Neuron (in vitro differentiated cells): ENCODE measurements around the gene ASXL2.
"Not testable (repeated sequence)": the region's sequence is repeated elsewhere in the genome, so short reads cannot be mapped to it uniquely, and the experiment has no call there.

Experiments used
- H2AFZ ChIP-seq: one replicate; pipeline ENCODE4 v1.6.1; 2013; ENCODE audit warnings: low read depth, mild to moderate bottlenecking, inconsistent platforms, low read length, moderate library complexity
- H3K27me3 ChIP-seq: one replicate; pipeline ENCODE4 v1.6.1; 2013; ENCODE audit warnings: low read length; ENCODE audit not compliant: insufficient read depth
- H3K36me3 ChIP-seq: one replicate; pipeline ENCODE4 v1.6.1; 2013; ENCODE audit warnings: low read length; ENCODE audit not compliant: insufficient read depth
- H3K4me1 ChIP-seq: one replicate; pipeline ENCODE4 v1.6.1; 2013; ENCODE audit warnings: low read length; ENCODE audit not compliant: insufficient read depth
- H3K4me3 ChIP-seq: 2 replicates; pipeline ENCODE4 v1.5.1; 2013; ENCODE audit warnings: mild to moderate bottlenecking, low read length, moderate library complexity
- H3K9me3 ChIP-seq: one replicate; pipeline ENCODE4 v1.6.1; 2013; ENCODE audit warnings: low read length

The ASXL2 gene

GRCh38 chr2:25722224-25722623, 156.1 kb downstream of the ASXL2 start:
- Histone ChIP-seq H3K36me3 (no peaks in the 10 kb centered on the region), H3K4me3 (no peak overlapping the region), H3K9me3 (no peaks in the 10 kb centered on the region), H3K27me3 (no peaks in the 10 kb centered on the region), H2AFZ (no peak overlapping the region), H3K4me1 (peaks cover 15% of the 10 kb centered on the region)

- Histone ChIP-seq H3K4me3 (no peak overlapping the region), H3K9me3 (no peaks in the 10 kb centered on the region), H2AFZ (no peak overlapping the region), H3K36me3 (no peaks in the 10 kb centered on the region), H3K4me1 (peaks cover 15% of the 10 kb centered on the region), H3K27me3 (no peaks in the 10 kb centered on the region)
These were observed 157.7 kb downstream of the ASXL2 start for GRCh38 chr2:25720575-25720974.

- Histone ChIP-seq H3K36me3 (no peaks in the 10 kb centered on the region), H3K4me3 (no peak overlapping the region), H3K27me3 (no peaks in the 10 kb centered on the region), H3K9me3 (peaks cover 2% of the 10 kb centered on the region), H2AFZ (no peak overlapping the region), H3K4me1 (no peaks in the 10 kb centered on the region)
These were observed 163.5 kb downstream of the ASXL2 start for GRCh38 chr2:25714740-25715139.

GRCh38 chr2:25712455-25712854, 165.8 kb downstream of the ASXL2 start:
- no peak overlapping the region for H2AFZ ChIP-seq

GRCh38 chr2:25711675-25712354, 166.5 kb downstream of the ASXL2 start:
- Histone ChIP-seq H3K27me3 (no peaks in the 10 kb centered on the region), H3K36me3 (no peaks in the 10 kb centered on the region), H3K9me3 (peaks cover 2% of the 10 kb centered on the region), H3K4me1 (no peaks in the 10 kb centered on the region), H2AFZ (no peak overlapping the region), H3K4me3 (no peak overlapping the region)

More at GRCh38 chr2:25712455-25712854, 165.8 kb downstream of the ASXL2 start:
- no peaks in the 10 kb centered on the region for H3K27me3 ChIP-seq
- no peaks in the 10 kb centered on the region for H3K36me3 ChIP-seq
- peaks cover 2% of the 10 kb centered on the region for H3K9me3 ChIP-seq
- no peak overlapping the region for H3K4me3 ChIP-seq
- H3K4me1 ChIP-seq: no peaks in the 10 kb centered on the region

- Histone ChIP-seq H3K4me1 (no peaks in the 10 kb centered on the region), H2AFZ (no peak overlapping the region), H3K27me3 (no peaks in the 10 kb centered on the region), H3K36me3 (no peaks in the 10 kb centered on the region), H3K4me3 (no peak overlapping the region), H3K9me3 (peaks cover 2% of the 10 kb centered on the region)
These were observed 167.5 kb downstream of the ASXL2 start for GRCh38 chr2:25710750-25711149.

GRCh38 chr2:25709349-25709748, 168.9 kb downstream of the ASXL2 start:
- Histone ChIP-seq H3K4me3 (no peak overlapping the region), H2AFZ (no peak overlapping the region), H3K9me3 (peaks cover 2% of the 10 kb centered on the region), H3K4me1 (no peaks in the 10 kb centered on the region), H3K27me3 (no peaks in the 10 kb centered on the region), H3K36me3 (no peaks in the 10 kb centered on the region)

- Histone ChIP-seq H2AFZ (no peak overlapping the region), H3K4me3 (no peak overlapping the region), H3K9me3 (peaks cover 2% of the 10 kb centered on the region), H3K36me3 (no peaks in the 10 kb centered on the region), H3K4me1 (no peaks in the 10 kb centered on the region), H3K27me3 (no peaks in the 10 kb centered on the region)
These were observed 170.2 kb downstream of the ASXL2 start for GRCh38 chr2:25707927-25708590.

GRCh38 chr2:25705575-25705974, 172.7 kb downstream of the ASXL2 start:
- H3K27me3 ChIP-seq, H3K4me1 ChIP-seq, H3K4me3 ChIP-seq, H3K36me3 ChIP-seq, H2AFZ ChIP-seq, H3K9me3 ChIP-seq: not testable (repeated sequence)

GRCh38 chr2:25701801-25702200, 176.5 kb downstream of the ASXL2 start:
- Histone ChIP-seq H2AFZ (no peak overlapping the region), H3K4me3 (no peak overlapping the region), H3K36me3 (no peaks in the 10 kb centered on the region), H3K27me3 (peaks cover 8% of the 10 kb centered on the region), H3K9me3 (no peaks in the 10 kb centered on the region), H3K4me1 (peaks cover 11% of the 10 kb centered on the region)

GRCh38 chr2:25700221-25700660, 178.0 kb downstream of the ASXL2 start:
- no peaks in the 10 kb centered on the region for H3K36me3 ChIP-seq
- no peak overlapping the region for H3K4me3 ChIP-seq
- H3K4me1 ChIP-seq: peaks cover 11% of the 10 kb centered on the region
- no peaks in the 10 kb centered on the region for H3K9me3 ChIP-seq
- peaks cover 8% of the 10 kb centered on the region for H3K27me3 ChIP-seq
- no peak overlapping the region for H2AFZ ChIP-seq

- Histone ChIP-seq H3K4me3 (no peak overlapping the region), H3K9me3 (no peaks in the 10 kb centered on the region), H3K4me1 (peaks cover 11% of the 10 kb centered on the region), H2AFZ (no peak overlapping the region), H3K36me3 (no peaks in the 10 kb centered on the region), H3K27me3 (peaks cover 8% of the 10 kb centered on the region)
These were observed 179.1 kb downstream of the ASXL2 start for GRCh38 chr2:25699216-25699615.

- Histone ChIP-seq H3K36me3 (no peaks in the 10 kb centered on the region), H3K4me3 (no peak overlapping the region), H3K9me3 (no peaks in the 10 kb centered on the region)
These were observed 179.5 kb downstream of the ASXL2 start for GRCh38 chr2:25698752-25699151.

More at GRCh38 chr2:25698752-25699151, 179.5 kb downstream of the ASXL2 start:
- Histone ChIP-seq H2AFZ (no peak overlapping the region), H3K4me1 (peaks cover 11% of the 10 kb centered on the region), H3K27me3 (peaks cover 8% of the 10 kb centered on the region)
